Measurements from ENCODE around the gene EPDR1.
A peak's percentile ranks its signal among the peaks of the same experiment; 100 is the strongest.

Gene EPDR1
- 0 to 1.1 (median 0.40) reads per million in 9 experiments for total RNA-seq

GRCh38 chr7:37920305-37920848, at the start of gene EPDR1:
Gene EPDR1, plus strand, starts transcription at chr7:37920640. Its CDS starts 300 bp downstream, at chr7:37920940.
- peaks cover 3% of the 10 kb centered on the region for H3K36me3 Mint-ChIP-seq (ENCODE audit: insufficient read depth)
- DNase-seq (peak in 2 of 3 experiments; percentile 12 to 19), ATAC-seq (replicated peaks) (peak; percentile 72)
- peaks cover 62 to 73% of the 10 kb centered on the region in 2 donors for H3K27me3 Mint-ChIP-seq
- H3K9me3 Mint-ChIP-seq: no peaks in the 10 kb centered on the region
- peak within 1 kb of the TSS; percentile 78 to 83 for H3K4me3 Mint-ChIP-seq
- peaks cover 21 to 23% of the 10 kb centered on the region in 2 donors for H3K4me1 Mint-ChIP-seq (ENCODE audit: low read depth in 2 of 2)
- no peak within 1 kb of the TSS for H3K27ac Mint-ChIP-seq

- Mint-ChIP-seq H3K4me3 (no peak overlapping the region), H3K27me3 (peaks cover 0 to 10% of the 10 kb centered on the region in 2 donors), H3K36me3 (ENCODE audit: insufficient read depth) (peaks cover 2% of the 10 kb centered on the region), H3K9me3 (no peaks in the 10 kb centered on the region), H3K4me1 (ENCODE audit: low read depth in 2 of 2) (no peaks in the 10 kb centered on the region), H3K27ac (no peak overlapping the region)
- ATAC-seq (replicated peaks) (no peak), DNase-seq (no peak)
Observed at GRCh38 chr7:37882086-37882485, 38.4 kb upstream of the EPDR1 start.

- no peaks in the 10 kb centered on the region for H3K9me3 Mint-ChIP-seq
- H3K27ac Mint-ChIP-seq: no peak overlapping the region
- ATAC-seq (replicated peaks) (no peak), DNase-seq (no peak)
- H3K4me1 Mint-ChIP-seq (ENCODE audit: low read depth in 2 of 2): no peaks in the 10 kb centered on the region
- no peaks in the 10 kb centered on the region for H3K36me3 Mint-ChIP-seq (ENCODE audit: insufficient read depth)
- H3K27me3 Mint-ChIP-seq: peaks cover 0 to 14% of the 10 kb centered on the region in 2 donors
- no peak overlapping the region for H3K4me3 Mint-ChIP-seq
Observed at GRCh38 chr7:37893359-37893758, 27.1 kb upstream of the EPDR1 start.

GRCh38 chr7:37894671-37895070, 25.8 kb upstream of the EPDR1 start:
- Mint-ChIP-seq H3K27ac (no peak overlapping the region), H3K9me3 (no peaks in the 10 kb centered on the region), H3K36me3 (ENCODE audit: insufficient read depth) (no peaks in the 10 kb centered on the region), H3K4me1 (ENCODE audit: low read depth in 2 of 2) (no peaks in the 10 kb centered on the region), H3K27me3 (peaks cover 0 to 14% of the 10 kb centered on the region in 2 donors), H3K4me3 (no peak overlapping the region)
- no peak for DNase-seq
- no peak for ATAC-seq (replicated peaks)

GRCh38 chr7:37899712-37900247, 20.7 kb upstream of the EPDR1 start:
- H3K9me3 Mint-ChIP-seq: no peaks in the 10 kb centered on the region
- H3K4me3 Mint-ChIP-seq: no peak overlapping the region
- peaks cover 0 to 5% of the 10 kb centered on the region in 2 donors for H3K4me1 Mint-ChIP-seq (ENCODE audit: low read depth in 2 of 2)
- peaks cover 11 to 14% of the 10 kb centered on the region in 2 donors for H3K27me3 Mint-ChIP-seq
- H3K36me3 Mint-ChIP-seq (ENCODE audit: insufficient read depth): no peaks in the 10 kb centered on the region
- no peak for DNase-seq
- no peak for ATAC-seq (replicated peaks)
- H3K27ac Mint-ChIP-seq: no peak overlapping the region

GRCh38 chr7:37901236-37901827, 19.1 kb upstream of the EPDR1 start:
- no peak overlapping the region for H3K4me3 Mint-ChIP-seq
- no peaks in the 10 kb centered on the region for H3K36me3 Mint-ChIP-seq (ENCODE audit: insufficient read depth)
- peaks cover 0 to 5% of the 10 kb centered on the region in 2 donors for H3K4me1 Mint-ChIP-seq (ENCODE audit: low read depth in 2 of 2)
- ATAC-seq (replicated peaks): no peak
- no peaks in the 10 kb centered on the region for H3K9me3 Mint-ChIP-seq
- peaks cover 11 to 22% of the 10 kb centered on the region in 2 donors for H3K27me3 Mint-ChIP-seq
- DNase-seq: no peak
- H3K27ac Mint-ChIP-seq: no peak overlapping the region

GRCh38 chr7:37901890-37902524, 18.4 kb upstream of the EPDR1 start:
- Mint-ChIP-seq H3K27me3 (peaks cover 18 to 22% of the 10 kb centered on the region in 2 donors), H3K36me3 (ENCODE audit: insufficient read depth) (no peaks in the 10 kb centered on the region), H3K9me3 (no peaks in the 10 kb centered on the region), H3K27ac (no peak overlapping the region), H3K4me1 (ENCODE audit: low read depth in 2 of 2) (peaks cover 0 to 5% of the 10 kb centered on the region in 2 donors), H3K4me3 (no peak overlapping the region)
- ATAC-seq (replicated peaks) (no peak), DNase-seq (no peak)

GRCh38 chr7:37908221-37908788, 12.1 kb upstream of the EPDR1 start:
- DNase-seq: no peak
- Mint-ChIP-seq H3K4me1 (ENCODE audit: low read depth in 2 of 2) (no peaks in the 10 kb centered on the region), H3K4me3 (no peak overlapping the region), H3K27me3 (peaks cover 36 to 42% of the 10 kb centered on the region in 2 donors), H3K9me3 (no peaks in the 10 kb centered on the region), H3K27ac (no peak overlapping the region), H3K36me3 (ENCODE audit: insufficient read depth) (no peaks in the 10 kb centered on the region)
- no peak for ATAC-seq (replicated peaks)

- no peak overlapping the region for H3K27ac Mint-ChIP-seq
- no peak overlapping the region for H3K4me3 Mint-ChIP-seq
- no peaks in the 10 kb centered on the region for H3K9me3 Mint-ChIP-seq
- ATAC-seq (replicated peaks): no peak
- no peak for DNase-seq
- peaks cover 9 to 14% of the 10 kb centered on the region in 2 donors for H3K4me1 Mint-ChIP-seq (ENCODE audit: low read depth in 2 of 2)
- peaks cover 50 to 53% of the 10 kb centered on the region in 2 donors for H3K27me3 Mint-ChIP-seq
- H3K36me3 Mint-ChIP-seq (ENCODE audit: insufficient read depth): no peaks in the 10 kb centered on the region
Observed at GRCh38 chr7:37912756-37913155, 7.7 kb upstream of the EPDR1 start.

- DNase-seq (no peak), ATAC-seq (replicated peaks) (no peak)
- Mint-ChIP-seq H3K4me1 (ENCODE audit: low read depth in 2 of 2) (peaks cover 12 to 18% of the 10 kb centered on the region in 2 donors), H3K27me3 (peaks cover 71 to 77% of the 10 kb centered on the region in 2 donors), H3K27ac (no peak overlapping the region), H3K9me3 (no peaks in the 10 kb centered on the region), H3K36me3 (ENCODE audit: insufficient read depth) (peaks cover 3% of the 10 kb centered on the region), H3K4me3 (peak overlapping the region in 1 of 2 donors; percentile 63)
Observed at GRCh38 chr7:37915438-37915837, 5.0 kb upstream of the EPDR1 start.

- peaks cover 3% of the 10 kb centered on the region for H3K36me3 Mint-ChIP-seq (ENCODE audit: insufficient read depth)
- H3K9me3 Mint-ChIP-seq: no peaks in the 10 kb centered on the region
- H3K27me3 Mint-ChIP-seq: peaks cover 74 to 75% of the 10 kb centered on the region in 2 donors
- peaks cover 14 to 19% of the 10 kb centered on the region in 2 donors for H3K4me1 Mint-ChIP-seq (ENCODE audit: low read depth in 2 of 2)
- DNase-seq (no peak), ATAC-seq (replicated peaks) (no peak)
- H3K27ac Mint-ChIP-seq: no peak overlapping the region
- H3K4me3 Mint-ChIP-seq: peak overlapping the region; percentile 59 to 63
Observed at GRCh38 chr7:37916017-37916672, 4.3 kb upstream of the EPDR1 start.

GRCh38 chr7:37916673-37917660, 3.5 kb upstream of the EPDR1 start, which contains the start of gene SFRP4:
Gene SFRP4, minus strand, starts transcription at chr7:37916817. Its CDS starts 280 bp downstream, at chr7:37916537.
- no peaks in the 10 kb centered on the region for H3K9me3 Mint-ChIP-seq
- ATAC-seq (replicated peaks) (no peak), DNase-seq (no peak)
- peaks cover 73 to 79% of the 10 kb centered on the region in 2 donors for H3K27me3 Mint-ChIP-seq
- H3K4me3 Mint-ChIP-seq: peak within 1 kb of the TSS; percentile 59 to 63
- no peak within 1 kb of the TSS for H3K27ac Mint-ChIP-seq
- peaks cover 3% of the 10 kb centered on the region for H3K36me3 Mint-ChIP-seq (ENCODE audit: insufficient read depth)
- peaks cover 20 to 22% of the 10 kb centered on the region in 2 donors for H3K4me1 Mint-ChIP-seq (ENCODE audit: low read depth in 2 of 2)
